Measurements from ENCODE around the gene RNF150. TPM values are rescaled to one million over a fixed set of nuclear protein-coding genes. Genes with fewer than 3 reads are reported as not detected.

Gene RNF150
- total RNA-seq, 1 experiment from 2014 or later, result 4.4 TPM

DNA sequence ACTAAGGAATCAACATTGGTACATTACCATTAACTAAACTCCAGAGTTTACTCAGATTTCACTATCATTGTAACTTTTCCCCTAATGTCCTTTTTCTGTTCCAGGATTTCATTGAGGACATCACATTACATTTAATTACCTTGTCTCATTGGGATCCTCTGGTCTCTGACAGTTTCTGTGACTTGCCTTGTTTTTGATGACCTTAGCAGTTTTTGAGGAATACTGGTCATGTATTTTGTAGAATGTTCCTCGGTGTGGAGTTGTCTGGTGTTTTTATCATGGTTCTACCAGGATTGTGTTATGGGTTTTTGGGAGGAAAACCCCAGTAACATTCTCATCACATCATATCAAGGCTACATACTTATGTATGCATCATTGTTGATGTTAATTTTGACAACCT is 281.5 kb downstream of the RNF150 start:
- Histone ChIP-seq H3K23ac (ENCODE audit: insufficient read length, low read depth, low read length) (no peak overlapping the region), H3K4ac (ENCODE audit: low read depth, low read length) (no peak overlapping the region), H2BK20ac (ENCODE audit: low read depth, low read length, poor library complexity, severe bottlenecking) (no peak overlapping the region), H4K5ac (ENCODE audit: insufficient read length, low read depth, low read length) (no peak overlapping the region), H3K4me2 (ENCODE audit: insufficient read depth, insufficient read length, low read length) (no peak overlapping the region), H3K79me2 (ENCODE audit: insufficient read depth, low read length) (no peaks in the 10 kb centered on the region), H3K56ac (ENCODE audit: insufficient read length, low read depth, low read length) (no peak overlapping the region), H4K8ac (replicated peaks; ENCODE audit: insufficient read length, low read depth, low read length) (no peak overlapping the region), H2AFZ (ENCODE audit: low read length) (no peak overlapping the region), H2BK15ac (ENCODE audit: low read depth, low read length) (no peak overlapping the region), H3T11ph (ENCODE audit: low read length) (no peak overlapping the region), H3K27me3 (ENCODE audit: insufficient read depth, low read length) (no peaks in the 10 kb centered on the region), H3K18ac (ENCODE audit: insufficient read length, low read depth, low read length) (no peak overlapping the region), H2BK12ac (ENCODE audit: insufficient read length, low read depth, low read length) (no peak overlapping the region), H3K9me3 (ENCODE audit: control insufficient read depth, low read depth, low read length) (no peaks in the 10 kb centered on the region), H3K79me1 (ENCODE audit: insufficient read depth, low read depth, low read length, poor library complexity, severe bottlenecking) (no peaks in the 10 kb centered on the region), H3K27ac (ENCODE audit: insufficient read length, low read depth, low read length) (no peak overlapping the region), H3K4me1 (ENCODE audit: insufficient read depth, low read length) (peaks cover 2% of the 10 kb centered on the region; the same call in 1 of the 2 replicates), H2AK5ac (ENCODE audit: insufficient read length, low read length) (no peak overlapping the region), H3K14ac (ENCODE audit: insufficient read depth, low read length) (no peak overlapping the region), H2BK120ac (ENCODE audit: low read depth, low read length, poor library complexity, severe bottlenecking) (no peak overlapping the region), H4K20me1 (ENCODE audit: control insufficient read depth, insufficient read depth, insufficient read length) (no peaks in the 10 kb centered on the region), H3K9ac (ENCODE audit: extremely low read depth, insufficient read length, low read length) (no peak overlapping the region), H2BK5ac (ENCODE audit: insufficient read length, low read length) (no peak overlapping the region), H3K23me2 (ENCODE audit: insufficient read length, low read depth, low read length, poor library complexity, severe bottlenecking) (no peaks in the 10 kb centered on the region), H4K91ac (ENCODE audit: insufficient read length, low read depth, low read length) (no peak overlapping the region)
- TF ChIP-seq CTCF (conservative IDR thresholded peaks at IDR 0.05), result no peak
- WGBS (ENCODE audit: extremely low coverage, insufficient read length, low lambda C conversion rate), result no CpG with 5 or more reads among the region's 1 CpG
- Mint-ChIP-seq H3K4me3 (no peak overlapping the region), H3K27ac (no peak overlapping the region), H3K36me3 (ENCODE audit: insufficient read depth in 1 of 3, low read depth in 3 of 3) (no peaks in the 10 kb centered on the region), H3K27me3 (ENCODE audit: low read depth) (no peaks in the 10 kb centered on the region; the same call in 1 of the 2 replicates), H3K4me1 (peaks cover 3 to 4% of the 10 kb centered on the region in 2 experiments), H3K9me3 (no peaks in the 10 kb centered on the region)
- no peak for DNase-seq
